ENCODE data around the gene GFPT1.

DNA sequence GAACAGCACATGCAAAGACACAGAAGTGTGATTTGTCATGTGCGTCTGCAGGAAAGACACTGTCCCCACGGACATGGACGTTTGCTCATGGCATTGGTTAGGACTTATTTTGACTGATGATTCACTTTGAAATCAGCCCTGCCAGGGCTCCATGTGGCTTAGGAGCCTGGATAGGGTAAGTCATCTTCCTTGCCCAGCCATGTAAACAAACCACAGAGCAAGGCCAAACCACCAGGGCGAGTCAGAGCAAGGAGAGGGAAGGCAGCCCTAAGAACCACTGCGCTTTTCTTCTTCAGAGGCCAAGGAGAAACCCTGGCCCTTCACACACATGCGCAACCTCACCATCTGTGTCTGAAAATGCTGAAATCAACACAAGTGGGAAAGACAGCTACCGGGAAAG is 88.8 kb downstream of the GFPT1 start:
- TF ChIP-seq, protein P1, sequence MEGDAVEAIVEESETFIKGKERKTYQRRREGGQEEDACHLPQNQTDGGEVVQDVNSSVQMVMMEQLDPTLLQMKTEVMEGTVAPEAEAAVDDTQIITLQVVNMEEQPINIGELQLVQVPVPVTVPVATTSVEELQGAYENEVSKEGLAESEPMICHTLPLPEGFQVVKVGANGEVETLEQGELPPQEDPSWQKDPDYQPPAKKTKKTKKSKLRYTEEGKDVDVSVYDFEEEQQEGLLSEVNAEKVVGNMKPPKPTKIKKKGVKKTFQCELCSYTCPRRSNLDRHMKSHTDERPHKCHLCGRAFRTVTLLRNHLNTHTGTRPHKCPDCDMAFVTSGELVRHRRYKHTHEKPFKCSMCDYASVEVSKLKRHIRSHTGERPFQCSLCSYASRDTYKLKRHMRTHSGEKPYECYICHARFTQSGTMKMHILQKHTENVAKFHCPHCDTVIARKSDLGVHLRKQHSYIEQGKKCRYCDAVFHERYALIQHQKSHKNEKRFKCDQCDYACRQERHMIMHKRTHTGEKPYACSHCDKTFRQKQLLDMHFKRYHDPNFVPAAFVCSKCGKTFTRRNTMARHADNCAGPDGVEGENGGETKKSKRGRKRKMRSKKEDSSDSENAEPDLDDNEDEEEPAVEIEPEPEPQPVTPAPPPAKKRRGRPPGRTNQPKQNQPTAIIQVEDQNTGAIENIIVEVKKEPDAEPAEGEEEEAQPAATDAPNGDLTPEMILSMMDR (IDR thresholded peaks at IDR 0.05): no peak
- no peak for TF ChIP-seq POLR2A (IDR thresholded peaks at IDR 0.05)
